Kidney epithelial cell (primary cell): Measurements from ENCODE around the gene ID3. TPM values are rescaled to one million over a fixed set of nuclear protein-coding genes. Genes with fewer than 3 reads are reported as not detected.

Source experiments
- DNase-seq: peaks from one replicate; pipeline ENCODE4 v3.0.0-alpha.2; 2010; ENCODE audit warnings: low read depth
- H3K27me3 ChIP-seq: 2 replicates; pipeline ENCODE4 v1.6.0; 2011; ENCODE audit warnings: low read length; ENCODE audit not compliant: control insufficient read depth, insufficient read depth
- H3K36me3 ChIP-seq: 2 replicates; pipeline ENCODE4 v1.5.1; 2011; ENCODE audit warnings: low read length; ENCODE audit not compliant: control insufficient read depth, insufficient read depth
- H3K4me3 ChIP-seq: 2 replicates; pipeline ENCODE4 v1.5.1; 2011; ENCODE audit warnings: low read depth, mild to moderate bottlenecking, control low read depth, low read length
- total RNA-seq: library from RNA; depleted of rRNA; stranded (reverse); fragments of >200 nt; gene quantifications from 2 replicates; pipeline ENCODE4 v1.2.3, GENCODE V29; 2015
- TF ChIP-seq, protein P1 (sequence below): IDR thresholded peaks from 2 replicates; pipeline ENCODE4 v1.5.1; 2011; ENCODE audit warnings: mild to moderate bottlenecking, moderate library complexity, low read length, control low read depth, inconsistent platforms; ENCODE audit not compliant: insufficient read depth, poor library complexity, severe bottlenecking

ID3 gene
- total RNA-seq, 1 donor from 2014 or later, result 77.5 TPM

DNA sequence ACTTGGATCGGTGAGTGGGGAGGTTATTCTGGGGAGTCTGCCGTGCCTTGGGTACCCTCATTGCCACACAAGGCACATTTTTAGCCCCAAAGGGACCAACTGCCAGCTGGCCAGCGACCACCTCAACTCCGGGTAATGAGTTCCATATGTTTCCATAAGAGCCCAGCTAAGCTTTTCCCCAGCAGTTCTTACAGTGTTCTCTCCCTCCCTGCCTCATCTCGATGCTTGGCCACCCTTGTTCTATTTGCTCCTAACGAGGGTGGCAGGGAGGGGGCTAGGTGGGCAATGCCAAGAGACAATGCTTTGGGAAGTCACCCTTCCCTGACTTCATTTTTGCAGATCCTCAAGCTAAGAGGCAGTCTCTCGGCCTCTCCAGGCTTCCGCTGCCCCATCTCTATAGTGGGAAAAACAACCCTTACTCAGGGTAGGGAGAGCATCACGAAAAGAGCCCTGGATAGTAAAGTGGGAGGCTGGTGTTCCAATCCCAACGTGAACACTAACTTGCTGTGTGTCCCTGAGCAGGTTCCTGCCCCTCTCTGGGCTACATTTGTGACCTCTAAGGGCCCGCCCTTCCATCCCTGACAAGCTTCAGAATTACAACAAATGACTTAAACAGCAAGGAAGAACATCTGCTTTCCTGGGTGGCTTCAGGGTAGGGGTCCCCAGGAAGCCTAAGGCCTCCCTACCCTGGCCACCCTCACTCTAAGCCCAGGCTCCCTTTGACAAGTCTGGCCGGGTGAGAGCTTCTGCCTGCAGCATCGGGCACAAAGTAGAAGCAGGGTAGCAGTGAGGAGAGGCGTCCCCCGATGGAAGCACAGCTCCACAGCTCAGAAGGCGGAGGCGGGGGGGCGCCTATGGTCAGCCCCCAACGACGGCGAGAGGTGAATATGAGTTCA is 5.8 kb downstream of the ID3 start:
- H3K4me3 ChIP-seq, result no peak overlapping the region
- H3K36me3 ChIP-seq, result no peaks in the 10 kb centered on the region
- H3K27me3 ChIP-seq, result no peaks in the 10 kb centered on the region
- no peak for DNase-seq
- TF ChIP-seq, protein P1, sequence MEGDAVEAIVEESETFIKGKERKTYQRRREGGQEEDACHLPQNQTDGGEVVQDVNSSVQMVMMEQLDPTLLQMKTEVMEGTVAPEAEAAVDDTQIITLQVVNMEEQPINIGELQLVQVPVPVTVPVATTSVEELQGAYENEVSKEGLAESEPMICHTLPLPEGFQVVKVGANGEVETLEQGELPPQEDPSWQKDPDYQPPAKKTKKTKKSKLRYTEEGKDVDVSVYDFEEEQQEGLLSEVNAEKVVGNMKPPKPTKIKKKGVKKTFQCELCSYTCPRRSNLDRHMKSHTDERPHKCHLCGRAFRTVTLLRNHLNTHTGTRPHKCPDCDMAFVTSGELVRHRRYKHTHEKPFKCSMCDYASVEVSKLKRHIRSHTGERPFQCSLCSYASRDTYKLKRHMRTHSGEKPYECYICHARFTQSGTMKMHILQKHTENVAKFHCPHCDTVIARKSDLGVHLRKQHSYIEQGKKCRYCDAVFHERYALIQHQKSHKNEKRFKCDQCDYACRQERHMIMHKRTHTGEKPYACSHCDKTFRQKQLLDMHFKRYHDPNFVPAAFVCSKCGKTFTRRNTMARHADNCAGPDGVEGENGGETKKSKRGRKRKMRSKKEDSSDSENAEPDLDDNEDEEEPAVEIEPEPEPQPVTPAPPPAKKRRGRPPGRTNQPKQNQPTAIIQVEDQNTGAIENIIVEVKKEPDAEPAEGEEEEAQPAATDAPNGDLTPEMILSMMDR, result no peak

DNA sequence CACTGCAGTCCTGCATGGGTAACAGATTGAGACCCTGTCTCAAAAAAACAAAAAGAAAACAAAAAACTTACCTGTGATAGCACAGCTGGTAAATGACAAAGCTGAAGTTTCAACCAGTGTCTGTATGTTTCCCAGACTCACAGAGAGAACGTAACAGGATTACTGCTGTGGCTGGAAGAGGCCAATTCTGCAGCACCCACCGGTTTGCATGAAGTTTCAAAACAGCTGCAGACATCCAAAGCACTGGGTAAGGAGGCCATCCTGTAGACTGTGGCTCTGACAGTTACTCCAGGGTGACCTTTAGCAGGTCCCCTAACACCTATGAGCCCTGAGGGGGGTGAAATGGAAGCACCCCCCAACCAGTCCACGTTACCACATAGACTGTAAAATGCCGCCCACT is 7.5 kb downstream of the ID3 start:
- TF ChIP-seq, protein P1, result no peak
- Histone ChIP-seq H3K27me3 (no peaks in the 10 kb centered on the region), H3K4me3 (no peak overlapping the region), H3K36me3 (no peaks in the 10 kb centered on the region)
- DNase-seq, result no peak

DNA sequence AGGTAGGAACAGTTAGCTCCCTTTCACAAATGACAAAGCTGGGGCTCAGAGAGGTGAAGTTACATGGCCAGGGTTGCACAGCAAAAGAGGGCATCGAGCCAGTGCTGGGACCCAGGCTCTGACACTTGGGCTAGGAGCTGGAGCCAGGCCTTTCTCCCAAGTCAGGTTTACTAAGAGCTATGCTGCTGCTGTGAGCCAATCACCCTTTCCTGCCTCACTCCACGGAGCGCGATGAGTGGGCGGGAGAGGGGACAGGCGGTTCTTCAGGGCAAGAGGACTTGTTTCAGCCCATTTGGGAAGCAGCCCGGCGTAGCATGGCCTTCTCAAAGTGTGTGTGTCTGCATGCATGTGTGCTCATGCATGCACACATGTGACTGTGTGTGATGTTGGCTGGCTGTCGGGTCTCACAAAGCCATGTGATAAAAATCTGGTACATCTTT is 10.6 kb downstream of the ID3 start:
- H3K4me3 ChIP-seq, result no peak overlapping the region
- TF ChIP-seq, protein P1, result no peak
- H3K27me3 ChIP-seq, result no peaks in the 10 kb centered on the region
- no peaks in the 10 kb centered on the region for H3K36me3 ChIP-seq
- no peak for DNase-seq

DNA sequence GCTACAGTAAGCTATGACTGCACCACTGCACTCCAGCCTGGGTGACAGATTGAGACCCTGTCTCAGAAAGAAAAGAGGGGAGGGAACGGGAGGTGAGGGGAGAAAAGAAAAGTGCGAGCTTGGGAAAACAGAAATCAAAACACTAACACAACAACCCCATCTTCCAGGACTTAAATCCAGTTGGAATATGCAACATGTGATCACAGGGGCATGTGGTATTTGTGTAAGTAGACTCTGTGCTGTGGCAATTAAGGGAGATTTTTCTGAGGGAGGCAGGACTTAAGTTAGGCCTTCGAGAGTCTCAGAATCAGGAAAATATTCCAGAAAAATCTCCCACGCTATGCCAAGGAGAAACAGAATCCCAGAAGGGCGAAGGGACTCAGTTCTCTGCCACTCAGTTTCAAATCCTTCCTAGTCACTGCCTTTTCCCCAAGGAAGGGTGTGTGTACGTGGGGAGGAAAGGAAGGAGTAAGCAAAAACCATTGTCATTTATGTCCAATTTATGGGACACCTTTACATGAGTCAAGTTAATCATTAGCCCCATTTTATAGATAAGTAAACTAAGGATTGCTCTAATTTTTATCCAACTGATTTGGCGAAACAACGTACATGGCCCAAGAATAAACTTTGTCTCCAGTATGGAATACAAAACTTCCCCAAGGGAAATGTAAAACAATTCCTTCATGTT is 12.3 kb downstream of the ID3 start:
- TF ChIP-seq, protein P1, result no peak
- Histone ChIP-seq H3K36me3 (no peaks in the 10 kb centered on the region), H3K4me3 (no peak overlapping the region), H3K27me3 (no peaks in the 10 kb centered on the region)
- DNase-seq, result no peak

DNA sequence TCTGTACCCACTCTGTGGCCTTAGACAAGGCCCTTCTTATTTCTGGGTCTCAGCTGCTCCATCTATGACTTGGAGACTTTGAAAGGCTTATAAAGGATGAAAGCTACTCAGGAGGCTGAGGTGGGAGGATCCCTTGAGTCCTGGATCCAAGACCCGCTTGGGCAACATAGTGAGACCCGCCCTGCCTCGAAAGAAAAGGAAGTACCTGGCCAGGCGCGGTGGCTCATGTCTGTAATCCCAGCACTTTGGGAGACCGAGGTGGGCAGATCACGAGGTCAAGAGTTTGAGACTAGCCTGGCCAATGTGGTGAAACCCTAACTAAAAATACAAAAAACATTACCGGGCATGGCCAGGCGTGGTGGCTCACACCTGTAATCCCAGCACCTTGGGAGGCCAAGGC is 13.4 kb downstream of the ID3 start:
- DNase-seq, result no peak
- TF ChIP-seq, protein P1, result no peak
- Histone ChIP-seq H3K27me3 (no peaks in the 10 kb centered on the region), H3K36me3 (no peaks in the 10 kb centered on the region), H3K4me3 (no peak overlapping the region)
